ENCODE data around the gene SEC16A.
"Not testable (repeated sequence)": the region's sequence is repeated elsewhere in the genome, so short reads cannot be mapped to it uniquely, and the experiment has no call there.

Gene SEC16A

DNA sequence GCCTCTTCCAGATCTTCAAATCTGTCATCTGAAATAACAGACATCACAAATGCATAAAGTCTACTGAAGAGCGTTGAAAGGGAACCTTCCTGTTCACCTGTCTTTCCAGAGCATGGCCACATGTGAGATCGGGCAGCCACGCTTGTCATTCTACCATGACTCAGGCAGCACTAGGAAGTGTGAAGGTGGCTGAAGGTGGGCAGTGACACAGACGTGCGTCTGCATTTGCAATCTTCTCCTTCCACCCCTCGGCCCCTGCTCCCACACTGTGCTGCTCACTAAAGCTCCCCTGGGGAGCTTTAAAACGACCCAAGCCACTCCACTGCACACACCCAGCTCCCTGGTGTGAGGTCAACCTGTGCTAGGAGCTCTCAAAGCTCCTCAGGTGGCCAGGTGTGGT is 74.9 kb downstream of the SEC16A start:
- no peak overlapping the region for H2BK5ac ChIP-seq (ENCODE audit: low read length)
- H3K79me1 ChIP-seq (ENCODE audit: low read depth, low read length): peaks cover 25% of the 10 kb centered on the region
- H4K8ac ChIP-seq (ENCODE audit: low read depth, low read length): no peak overlapping the region
- H3K36me3 ChIP-seq (replicated peaks in 1 of 2; ENCODE audit: control insufficient read depth in 2 of 2, insufficient read depth in 2 of 2, low read length in 2 of 2): peaks cover 31 to 64% of the 10 kb centered on the region in 2 donors
- H3K9me3 ChIP-seq (replicated peaks in 1 of 2; ENCODE audit: control insufficient read depth in 2 of 2, insufficient read depth in 1 of 2, low read depth in 1 of 2, low read length in 2 of 2): peaks cover 0 to under 1% of the 10 kb centered on the region in 2 donors
- no peak overlapping the region for H2AK5ac ChIP-seq (ENCODE audit: low read depth, low read length)
- no peak overlapping the region for H2BK15ac ChIP-seq (ENCODE audit: low read length)
- DNase-seq (ENCODE audit: low spot score): no peak
- H2BK12ac ChIP-seq (ENCODE audit: low read length): no peak overlapping the region
- no peaks in the 10 kb centered on the region for H3K27me3 ChIP-seq (ENCODE audit: control insufficient read depth in 3 of 3, insufficient read depth in 3 of 3, low read depth in 1 of 3, low read length in 3 of 3)
- H2AFZ ChIP-seq (ENCODE audit: low read length): no peak overlapping the region
- no peak overlapping the region for H3K27ac ChIP-seq (replicated peaks; ENCODE audit: low read length)
- no peak overlapping the region for H3K4ac ChIP-seq (ENCODE audit: low read length)
- H3K18ac ChIP-seq (ENCODE audit: low read length): no peak overlapping the region
- no peak overlapping the region for H4K91ac ChIP-seq (ENCODE audit: low read depth, low read length, poor library complexity)
- no peak overlapping the region for H3K4me2 ChIP-seq (ENCODE audit: insufficient read depth, low read length, poor library complexity, severe bottlenecking)
- no peak overlapping the region for H2BK120ac ChIP-seq (ENCODE audit: low read depth, low read length)
- H3K9ac ChIP-seq (ENCODE audit: low read depth, low read length, poor library complexity): no peak overlapping the region
- no peak overlapping the region for H3K23ac ChIP-seq (ENCODE audit: low read depth, low read length, poor library complexity)
- no peak overlapping the region for H3K4me3 ChIP-seq (ENCODE audit: low read length in 2 of 2)
- WGBS, 2 donors (ENCODE audit: extremely low coverage in 2 of 2, insufficient read length in 2 of 2, insufficient replicate concordance in 1 of 2): no CpG with 5 or more reads among the region's 7 CpGs
- no peak overlapping the region for H3K14ac ChIP-seq (ENCODE audit: low read length)
- peaks cover 15 to 16% of the 10 kb centered on the region in 2 donors for H3K4me1 ChIP-seq (ENCODE audit: control insufficient read depth in 2 of 2, insufficient read depth in 1 of 2, low read depth in 1 of 2, low read length in 2 of 2)

DNA sequence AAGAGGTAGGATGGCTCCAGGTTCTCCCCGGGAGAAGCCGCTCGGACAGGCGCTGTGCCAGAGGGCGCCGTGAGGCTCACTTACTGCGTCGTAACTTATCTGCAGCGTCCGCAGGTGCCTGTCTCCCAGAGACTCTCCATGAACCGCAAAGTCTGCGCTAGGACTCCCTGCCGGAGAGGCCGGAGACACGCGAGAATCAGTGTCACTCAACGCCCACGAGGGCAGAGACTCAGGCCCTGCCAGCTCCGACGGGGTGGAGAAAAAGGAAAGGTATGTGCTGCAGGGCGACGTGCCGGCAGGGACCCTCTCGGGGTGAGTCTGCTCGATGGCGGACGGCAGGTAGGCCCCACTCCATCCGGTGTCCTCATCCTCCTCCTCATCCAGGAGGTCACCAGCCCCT is 75.8 kb downstream of the SEC16A start:
- H3K4ac ChIP-seq (ENCODE audit: low read length); H2BK12ac ChIP-seq (ENCODE audit: low read length); H2BK5ac ChIP-seq (ENCODE audit: low read length); H3K9me3 ChIP-seq (replicated peaks in 1 of 2; ENCODE audit: control insufficient read depth in 2 of 2, insufficient read depth in 1 of 2, low read depth in 1 of 2, low read length in 2 of 2); H3K27me3 ChIP-seq (ENCODE audit: control insufficient read depth in 3 of 3, insufficient read depth in 3 of 3, low read depth in 1 of 3, low read length in 3 of 3); DNase-seq (ENCODE audit: low spot score); H2BK120ac ChIP-seq (ENCODE audit: low read depth, low read length); H3K18ac ChIP-seq (ENCODE audit: low read length); H2AK5ac ChIP-seq (ENCODE audit: low read depth, low read length); H2BK15ac ChIP-seq (ENCODE audit: low read length); H3K4me3 ChIP-seq (ENCODE audit: low read length in 2 of 2); H3K14ac ChIP-seq (ENCODE audit: low read length); H3K23ac ChIP-seq (ENCODE audit: low read depth, low read length, poor library complexity); H3K9ac ChIP-seq (ENCODE audit: low read depth, low read length, poor library complexity); H3K27ac ChIP-seq (replicated peaks; ENCODE audit: low read length); H4K91ac ChIP-seq (ENCODE audit: low read depth, low read length, poor library complexity); H3K4me2 ChIP-seq (ENCODE audit: insufficient read depth, low read length, poor library complexity, severe bottlenecking); H4K8ac ChIP-seq (ENCODE audit: low read depth, low read length); H2AFZ ChIP-seq (ENCODE audit: low read length): not testable (repeated sequence)
- peaks cover 16% of the 10 kb centered on the region in 2 donors for H3K4me1 ChIP-seq (ENCODE audit: control insufficient read depth in 2 of 2, insufficient read depth in 1 of 2, low read depth in 1 of 2, low read length in 2 of 2)
- peaks cover 34 to 63% of the 10 kb centered on the region in 2 donors for H3K36me3 ChIP-seq (replicated peaks in 1 of 2; ENCODE audit: control insufficient read depth in 2 of 2, insufficient read depth in 2 of 2, low read length in 2 of 2)
- peaks cover 25% of the 10 kb centered on the region for H3K79me1 ChIP-seq (ENCODE audit: low read depth, low read length)
- no CpG with 5 or more reads among the region's 28 CpGs for WGBS, 2 donors (ENCODE audit: extremely low coverage in 2 of 2, insufficient read length in 2 of 2, insufficient replicate concordance in 1 of 2)

DNA sequence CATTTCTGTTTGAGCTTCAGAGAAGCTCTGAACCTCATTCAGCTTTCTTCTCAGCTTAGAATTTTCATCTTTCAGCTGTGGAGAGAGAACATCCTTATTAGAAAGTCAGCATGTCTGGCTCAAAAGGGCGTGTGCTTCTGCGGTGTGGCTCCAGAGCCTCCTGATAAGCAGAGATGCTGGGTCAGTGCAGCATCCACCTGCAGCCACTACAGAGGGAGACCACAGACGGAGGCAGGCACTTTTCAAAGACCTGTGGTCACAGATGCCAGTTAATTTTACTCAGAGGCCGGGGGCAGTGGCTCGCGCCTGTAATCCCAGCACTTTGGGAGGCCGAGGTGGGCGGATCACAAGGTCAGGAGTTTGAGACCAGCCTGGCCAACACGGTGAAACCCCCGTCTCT is 76.9 kb downstream of the SEC16A start:
- not testable (repeated sequence) for H3K27ac ChIP-seq (replicated peaks; ENCODE audit: low read length); H2BK5ac ChIP-seq (ENCODE audit: low read length); H3K4me2 ChIP-seq (ENCODE audit: insufficient read depth, low read length, poor library complexity, severe bottlenecking); DNase-seq (ENCODE audit: low spot score); H3K27me3 ChIP-seq (ENCODE audit: control insufficient read depth in 3 of 3, insufficient read depth in 3 of 3, low read depth in 1 of 3, low read length in 3 of 3); H2AFZ ChIP-seq (ENCODE audit: low read length); H4K91ac ChIP-seq (ENCODE audit: low read depth, low read length, poor library complexity); H3K4me3 ChIP-seq (ENCODE audit: low read length in 2 of 2); H4K8ac ChIP-seq (ENCODE audit: low read depth, low read length); H2AK5ac ChIP-seq (ENCODE audit: low read depth, low read length); H2BK15ac ChIP-seq (ENCODE audit: low read length); H2BK12ac ChIP-seq (ENCODE audit: low read length); H3K4me1 ChIP-seq (ENCODE audit: control insufficient read depth in 2 of 2, insufficient read depth in 1 of 2, low read depth in 1 of 2, low read length in 2 of 2); H3K18ac ChIP-seq (ENCODE audit: low read length); H3K4ac ChIP-seq (ENCODE audit: low read length); H2BK120ac ChIP-seq (ENCODE audit: low read depth, low read length); H3K23ac ChIP-seq (ENCODE audit: low read depth, low read length, poor library complexity); H3K14ac ChIP-seq (ENCODE audit: low read length); H3K9me3 ChIP-seq (replicated peaks in 1 of 2; ENCODE audit: control insufficient read depth in 2 of 2, insufficient read depth in 1 of 2, low read depth in 1 of 2, low read length in 2 of 2); H3K9ac ChIP-seq (ENCODE audit: low read depth, low read length, poor library complexity)
- peaks cover 41 to 64% of the 10 kb centered on the region in 2 donors for H3K36me3 ChIP-seq (replicated peaks in 1 of 2; ENCODE audit: control insufficient read depth in 2 of 2, insufficient read depth in 2 of 2, low read length in 2 of 2)
- peaks cover 15% of the 10 kb centered on the region for H3K79me1 ChIP-seq (ENCODE audit: low read depth, low read length)
- WGBS, 2 donors (ENCODE audit: extremely low coverage in 2 of 2, insufficient read length in 2 of 2, insufficient replicate concordance in 1 of 2): no CpG with 5 or more reads among the region's 10 CpGs

DNA sequence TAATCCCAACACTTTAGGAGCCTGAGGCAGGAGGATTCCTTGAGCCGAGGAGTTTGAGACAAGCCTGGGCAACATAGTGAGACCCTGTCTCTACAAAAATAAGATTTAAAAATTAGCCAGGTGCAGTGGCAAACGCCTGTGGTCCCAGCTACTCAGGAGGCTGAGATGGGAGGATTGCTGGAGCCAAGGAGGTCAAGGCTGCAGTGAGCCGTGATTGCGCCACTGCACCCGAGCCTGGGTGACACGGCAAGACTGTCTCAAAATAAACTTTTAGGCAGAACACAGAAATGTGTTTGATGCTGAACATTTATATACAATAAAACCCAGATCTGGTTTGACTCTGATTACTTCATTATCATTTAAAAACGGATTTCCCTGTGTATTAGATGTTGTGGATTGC is 77.4 kb downstream of the SEC16A start:
- no peak overlapping the region for H4K91ac ChIP-seq (ENCODE audit: low read depth, low read length, poor library complexity)
- no peak for DNase-seq (ENCODE audit: low spot score)
- H4K8ac ChIP-seq (ENCODE audit: low read depth, low read length): no peak overlapping the region
- no peak overlapping the region for H3K23ac ChIP-seq (ENCODE audit: low read depth, low read length, poor library complexity)
- no peak overlapping the region for H3K27ac ChIP-seq (replicated peaks; ENCODE audit: low read length)
- H3K4ac ChIP-seq (ENCODE audit: low read length): no peak overlapping the region
- no peak overlapping the region for H3K9ac ChIP-seq (ENCODE audit: low read depth, low read length, poor library complexity)
- peaks cover 11% of the 10 kb centered on the region for H3K79me1 ChIP-seq (ENCODE audit: low read depth, low read length)
- H2BK5ac ChIP-seq (ENCODE audit: low read length): no peak overlapping the region
- no peak overlapping the region for H3K4me2 ChIP-seq (ENCODE audit: insufficient read depth, low read length, poor library complexity, severe bottlenecking)
- no peak overlapping the region for H3K14ac ChIP-seq (ENCODE audit: low read length)
- no peak overlapping the region for H2BK15ac ChIP-seq (ENCODE audit: low read length)
- no peaks in the 10 kb centered on the region for H3K27me3 ChIP-seq (ENCODE audit: control insufficient read depth in 3 of 3, insufficient read depth in 3 of 3, low read depth in 1 of 3, low read length in 3 of 3)
- no CpG with 5 or more reads among the region's 7 CpGs for WGBS, 2 donors (ENCODE audit: extremely low coverage in 2 of 2, insufficient read length in 2 of 2, insufficient replicate concordance in 1 of 2)
- no peak overlapping the region for H2AK5ac ChIP-seq (ENCODE audit: low read depth, low read length)
- peaks cover 8 to 9% of the 10 kb centered on the region in 2 donors for H3K4me1 ChIP-seq (ENCODE audit: control insufficient read depth in 2 of 2, insufficient read depth in 1 of 2, low read depth in 1 of 2, low read length in 2 of 2)
- H3K4me3 ChIP-seq (ENCODE audit: low read length in 2 of 2): no peak overlapping the region
- no peak overlapping the region for H2BK12ac ChIP-seq (ENCODE audit: low read length)
- H2AFZ ChIP-seq (ENCODE audit: low read length): no peak overlapping the region
- no peak overlapping the region for H3K18ac ChIP-seq (ENCODE audit: low read length)
- H3K36me3 ChIP-seq (replicated peaks in 1 of 2; ENCODE audit: control insufficient read depth in 2 of 2, insufficient read depth in 2 of 2, low read length in 2 of 2): peaks cover 41 to 64% of the 10 kb centered on the region in 2 donors
- no peaks in the 10 kb centered on the region for H3K9me3 ChIP-seq (replicated peaks in 1 of 2; ENCODE audit: control insufficient read depth in 2 of 2, insufficient read depth in 1 of 2, low read depth in 1 of 2, low read length in 2 of 2)
- H2BK120ac ChIP-seq (ENCODE audit: low read depth, low read length): no peak overlapping the region
